Uterus (tissue), 2 donors: ENCODE data around the gene RNGTT.
A peak's percentile ranks its signal among the peaks of the same experiment; 100 is the strongest.

Experiments used
- CTCF ChIP-seq, 4 experiments: fragments of 200-600 bp in 2 of 4; fragments of 450-650 bp in 2 of 4; sonication (generic) in 2 of 4; IDR thresholded peaks; one replicate each; pipeline ENCODE4 v1.5.1; 2016 to 2019; ENCODE audit warnings: antibody characterized with exemption in 4 of 4, mild to moderate bottlenecking in 2 of 4, moderate library complexity in 1 of 4
- POLR2A ChIP-seq, 2 donors: fragments of 450-650 bp; IDR thresholded peaks; one replicate each; pipeline ENCODE4 v1.6.1; 2016; ENCODE audit warnings: antibody characterized with exemption in 2 of 2, mild to moderate bottlenecking in 1 of 2, moderate library complexity in 1 of 2

DNA sequence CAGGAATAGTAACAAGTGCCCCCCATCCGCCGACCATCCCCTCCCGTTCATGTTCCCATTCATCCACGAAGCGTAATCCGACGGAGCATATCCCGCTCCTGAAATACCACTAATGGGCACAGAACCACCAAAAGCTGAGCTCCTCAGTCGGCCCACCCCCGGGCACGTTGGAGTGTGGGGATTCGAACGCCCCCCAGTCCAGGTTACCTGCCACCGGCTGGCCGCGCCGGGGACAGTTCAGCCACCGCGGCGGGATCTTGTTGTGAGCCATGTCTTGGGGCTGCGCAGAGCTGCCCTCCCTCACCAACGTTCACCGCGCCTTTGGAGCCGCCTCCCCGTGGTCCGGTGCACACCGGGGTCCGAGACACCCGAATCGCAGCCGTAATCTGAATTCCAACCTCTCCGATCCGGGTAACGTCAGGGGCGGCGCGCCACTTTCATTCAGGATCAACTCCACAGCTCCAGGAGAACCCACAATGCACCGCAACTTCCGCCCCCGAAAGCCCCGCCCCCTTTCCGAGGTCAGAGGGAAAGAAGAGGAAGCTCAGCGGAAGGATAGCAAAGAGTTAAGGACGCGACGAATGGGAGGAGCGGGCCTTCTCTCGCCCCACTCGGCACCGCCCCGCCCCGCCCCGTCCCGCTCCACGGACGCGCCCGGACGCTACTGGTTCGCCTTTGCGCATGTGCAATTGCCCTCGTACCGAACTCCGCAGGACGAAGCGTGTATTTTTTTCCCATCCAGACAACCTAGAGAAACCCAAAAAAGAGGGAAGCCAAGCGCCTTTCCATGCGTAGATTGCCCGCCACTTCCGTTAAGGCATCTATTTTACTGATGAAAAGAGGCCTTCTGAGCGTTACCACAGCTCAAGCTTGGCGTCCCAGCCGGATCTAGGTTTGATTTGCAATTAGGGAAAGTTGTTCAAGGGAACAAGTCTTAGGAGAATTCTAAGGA is at the start of gene RNGTT:
- TF ChIP-seq POLR2A (IDR thresholded peaks at IDR 0.05) (peak in 1 of 2 donors; percentile 44), CTCF (IDR thresholded peaks at IDR 0.05) (peak in 2 of 4 experiments; percentile 9 to 29)
